Panc1 (cell line): ENCODE measurements around the gene NANS. TPM values are rescaled to one million over a fixed set of nuclear protein-coding genes. Genes with fewer than 3 reads are reported as not detected.

Experiments used
- ATAC-seq: fragments of 200-7000 bp; cut with Tn5 transposase; 2 replicates; pipeline ENCODE4 v1.9.1; 2020; ENCODE audit warnings: mild to moderate bottlenecking, moderate library complexity
- BruUV-seq: library from RNA; stranded (reverse); fragments of 400-500 nt; replicated peaks from 2 replicates; lab custom pipeline; 2021; lab: Mats Ljungman, UMichigan
- CTCF ChIA-PET: fragments of 300-600 bp; sonication (Branson Sonifier 250); formaldehyde crosslinking; loops from one replicate; lab custom pipeline; 2022; ENCODE audit warnings: antibody characterized with exemption; lab: Charles Lee
- POLR2A ChIA-PET: fragments of 300-600 bp; sonication (Branson Sonifier 250); formaldehyde crosslinking; loops from one replicate; lab custom pipeline; 2022; ENCODE audit warnings: antibody characterized with exemption; lab: Charles Lee
- DNase-seq: peaks from one replicate; pipeline ENCODE4 v3.0.0-alpha.2; 2010; ENCODE audit warnings: low read depth, low spot score
- H3K27ac ChIP-seq: 2 replicates; pipeline ENCODE4 v1.5.1; 2011; ENCODE audit warnings: mild to moderate bottlenecking, low read length, inconsistent platforms
- H3K27me3 ChIP-seq: fragments of 200-500 bp; sonication (Bioruptor generic); 2 replicates; pipeline ENCODE4 v1.6.0; 2014; ENCODE audit warnings: low read length, inconsistent platforms; ENCODE audit not compliant: control insufficient read depth, insufficient read depth
- H3K36me3 ChIP-seq: fragments of 200-500 bp; sonication (Bioruptor generic); 2 replicates; pipeline ENCODE4 v1.5.1; 2014; ENCODE audit warnings: inconsistent platforms, mild to moderate bottlenecking, low read length, moderate library complexity; ENCODE audit not compliant: control insufficient read depth, insufficient read depth
- H3K4me1 ChIP-seq: 2 replicates; pipeline ENCODE4 v1.5.1; 2011; ENCODE audit warnings: inconsistent platforms, mild to moderate bottlenecking, low read length, moderate library complexity; ENCODE audit not compliant: control insufficient read depth, insufficient read depth
- H3K4me3 ChIP-seq, 2 experiments: 2 replicates each; pipeline ENCODE4 v1.5.1; 2011 to 2012; ENCODE audit warnings: low read depth in 2 of 2, low read length in 2 of 2, mild to moderate bottlenecking in 2 of 2, inconsistent platforms in 1 of 2, moderate library complexity in 1 of 2
- H3K9me3 ChIP-seq: fragments of 200-500 bp; sonication (Bioruptor generic); 2 replicates; pipeline ENCODE4 v1.5.1; 2014; ENCODE audit warnings: low read depth, mild to moderate bottlenecking, inconsistent platforms, low read length, moderate library complexity; ENCODE audit not compliant: control insufficient read depth, insufficient read depth
- POLR2AphosphoS5 ChIP-seq: IDR thresholded peaks from 2 replicates; pipeline ENCODE4 v1.6.1; 2012; ENCODE audit warnings: mild to moderate bottlenecking, low read depth, low read length, moderate library complexity
- REST ChIP-seq, 2 experiments: IDR thresholded peaks; 2 replicates each; pipeline ENCODE4 v1.6.1; 2011 to 2012; ENCODE audit warnings: low read depth in 2 of 2, control low read depth in 1 of 2, low read length in 1 of 2, mild to moderate bottlenecking in 1 of 2, moderate library complexity in 1 of 2; ENCODE audit not compliant: insufficient read depth in 1 of 2
- SIN3A ChIP-seq: IDR thresholded peaks from 2 replicates; pipeline ENCODE4 v1.6.1; 2012; ENCODE audit warnings: low read depth, mild to moderate bottlenecking, low read length, moderate library complexity, borderline replicate concordance; ENCODE audit not compliant: insufficient read depth
- TCF7L2 ChIP-seq: IDR thresholded peaks from 2 replicates; pipeline ENCODE4 v1.6.1; 2011; ENCODE audit warnings: mild to moderate bottlenecking, low read depth, low read length, inconsistent platforms
- in situ Hi-C: cut with HindIII; loops from 2 replicates; pipeline ENCODE4 v1.10.0; 2016; ENCODE audit warnings: low sequenced_read_pairs, low pct_unique_long_range_greater_than_20kb
- intact Hi-C: fragments of 100-400 bp; cut with micrococcal nuclease; formaldehyde crosslinking; loops from one replicate; pipeline ENCODE4 v1.10.0; 2022; ENCODE audit not compliant: unreplicated experiment
- total RNA-seq: library from RNA; stranded (reverse); gene quantifications from one replicate; pipeline ENCODE4 v1.2.1, GENCODE V29; 2021; ENCODE audit not compliant: unreplicated experiment
- TF ChIP-seq, protein P1 (sequence below): fragments of 450-650 bp; IDR thresholded peaks from 2 replicates; pipeline ENCODE4 v1.5.1; 2017; ENCODE audit warnings: mild to moderate bottlenecking

Gene NANS
- total RNA-seq, 1 experiment from 2014 or later = 41.0 TPM

DNA sequence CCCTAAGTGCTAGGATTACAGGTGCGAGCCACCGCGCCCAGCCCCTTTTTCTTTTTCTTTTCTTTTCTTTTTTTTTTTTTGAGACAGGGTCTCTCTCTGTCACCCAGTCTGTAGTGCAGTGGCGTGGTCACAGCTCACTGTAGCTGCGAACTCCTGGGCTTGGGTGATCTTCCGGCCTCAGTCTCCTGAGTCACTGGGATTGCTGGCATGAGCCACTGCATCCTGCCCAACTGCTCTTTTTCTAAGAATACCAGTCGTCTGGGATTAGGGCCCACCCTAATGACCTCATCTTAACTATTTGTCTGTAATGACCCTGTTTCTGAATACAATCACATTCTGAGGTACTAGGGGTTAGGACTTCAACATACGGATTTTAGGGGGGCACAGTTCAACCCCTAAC, 34.1 kb upstream of the NANS start:
- TF ChIP-seq TCF7L2 = no peak
- no peak for TF ChIP-seq REST (IDR thresholded peaks at IDR 0.05; ENCODE audit: insufficient read depth in 1 of 2, low read depth in 2 of 2, low read length in 1 of 2)
- no peak for TF ChIP-seq POLR2AphosphoS5
- TF ChIP-seq SIN3A = no peak
- TF ChIP-seq, protein P1, sequence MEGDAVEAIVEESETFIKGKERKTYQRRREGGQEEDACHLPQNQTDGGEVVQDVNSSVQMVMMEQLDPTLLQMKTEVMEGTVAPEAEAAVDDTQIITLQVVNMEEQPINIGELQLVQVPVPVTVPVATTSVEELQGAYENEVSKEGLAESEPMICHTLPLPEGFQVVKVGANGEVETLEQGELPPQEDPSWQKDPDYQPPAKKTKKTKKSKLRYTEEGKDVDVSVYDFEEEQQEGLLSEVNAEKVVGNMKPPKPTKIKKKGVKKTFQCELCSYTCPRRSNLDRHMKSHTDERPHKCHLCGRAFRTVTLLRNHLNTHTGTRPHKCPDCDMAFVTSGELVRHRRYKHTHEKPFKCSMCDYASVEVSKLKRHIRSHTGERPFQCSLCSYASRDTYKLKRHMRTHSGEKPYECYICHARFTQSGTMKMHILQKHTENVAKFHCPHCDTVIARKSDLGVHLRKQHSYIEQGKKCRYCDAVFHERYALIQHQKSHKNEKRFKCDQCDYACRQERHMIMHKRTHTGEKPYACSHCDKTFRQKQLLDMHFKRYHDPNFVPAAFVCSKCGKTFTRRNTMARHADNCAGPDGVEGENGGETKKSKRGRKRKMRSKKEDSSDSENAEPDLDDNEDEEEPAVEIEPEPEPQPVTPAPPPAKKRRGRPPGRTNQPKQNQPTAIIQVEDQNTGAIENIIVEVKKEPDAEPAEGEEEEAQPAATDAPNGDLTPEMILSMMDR = no peak
- intact Hi-C loops = no loop called here
- BruUV-seq = no TSS peak
- ChIA-PET CTCF (no interaction called here), POLR2A (no interaction called here)
- no peak for DNase-seq
- Histone ChIP-seq H3K36me3 (no peaks in the 10 kb centered on the region; the same call in 1 of the 2 replicates), H3K27me3 (no peaks in the 10 kb centered on the region), H3K9me3 (no peaks in the 10 kb centered on the region), H3K4me3 (no peak overlapping the region), H3K4me1 (no peaks in the 10 kb centered on the region), H3K27ac (no peak overlapping the region)
- in situ Hi-C loops = no loop called here
- ATAC-seq = no peak

GRCh38 chr9:98024702-98025101, 31.8 kb upstream of the NANS start:
- DNase-seq (no peak), ATAC-seq (no peak)
- TF ChIP-seq REST (IDR thresholded peaks at IDR 0.05; ENCODE audit: insufficient read depth in 1 of 2, low read depth in 2 of 2, low read length in 1 of 2) (no peak), TCF7L2 (no peak), SIN3A (no peak), POLR2AphosphoS5 (no peak)
- TF ChIP-seq, protein P1 = no peak
- Histone ChIP-seq H3K9me3 (no peaks in the 10 kb centered on the region), H3K4me1 (no peaks in the 10 kb centered on the region), H3K27me3 (no peaks in the 10 kb centered on the region), H3K27ac (no peak overlapping the region), H3K36me3 (no peaks in the 10 kb centered on the region; the same call in 1 of the 2 replicates), H3K4me3 (no peak overlapping the region)
- POLR2A ChIA-PET = no interaction called here
- no TSS peak for BruUV-seq
- intact Hi-C loops = no loop called here
- in situ Hi-C loops = no loop called here
- CTCF ChIA-PET = no interaction called here
